HS-27A (cell line): Measurements from ENCODE around the gene FADS2.
A peak's percentile ranks its signal among the peaks of the same experiment; 100 is the strongest.

Source experiments
- DNase-seq: peaks from one replicate; pipeline ENCODE4 v3.0.0-alpha.2; 2012; ENCODE audit warnings: low read depth, missing footprints

Gene FADS2

DNA sequence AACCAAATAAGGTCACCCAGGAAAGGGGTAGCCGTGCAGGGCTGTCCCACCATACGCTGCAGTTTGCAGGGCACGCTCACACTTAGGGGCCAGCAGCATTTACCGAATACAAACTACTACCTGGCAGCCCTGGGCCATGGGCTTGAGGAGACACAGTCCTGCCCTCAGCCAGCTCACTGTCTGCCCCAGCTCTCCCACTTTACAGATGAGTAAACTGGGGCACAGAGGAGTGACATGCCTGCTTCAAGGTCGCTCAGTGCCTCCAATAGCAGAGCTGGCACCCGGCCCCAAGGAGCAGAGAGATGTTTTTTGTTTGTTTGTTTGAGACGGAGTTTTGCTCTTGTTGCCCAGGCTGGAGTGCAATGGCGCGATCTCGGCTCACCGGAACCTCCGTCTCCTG, 60.5 kb downstream of the FADS2 start:
- no peak for DNase-seq

DNA sequence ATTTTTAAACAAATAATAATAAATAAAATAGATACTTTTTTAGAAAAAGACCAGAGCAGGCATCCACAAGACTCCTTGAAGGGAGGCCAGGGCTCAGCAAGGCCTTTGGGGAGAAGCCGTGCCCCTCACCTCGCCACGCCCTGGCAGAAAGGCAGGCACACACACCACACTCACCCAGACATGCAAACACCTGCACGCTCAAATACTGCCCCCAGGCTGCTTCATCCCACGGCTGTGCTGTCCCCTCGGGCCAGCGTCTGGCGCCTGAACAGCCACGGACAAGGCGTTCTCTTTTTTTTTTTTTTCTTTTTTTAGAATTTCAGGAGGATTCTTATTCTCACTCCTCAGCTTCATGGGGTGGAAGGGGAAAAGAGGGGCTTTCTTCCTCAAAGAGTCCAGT, 61.7 kb downstream of the FADS2 start:
- no peak for DNase-seq

DNA sequence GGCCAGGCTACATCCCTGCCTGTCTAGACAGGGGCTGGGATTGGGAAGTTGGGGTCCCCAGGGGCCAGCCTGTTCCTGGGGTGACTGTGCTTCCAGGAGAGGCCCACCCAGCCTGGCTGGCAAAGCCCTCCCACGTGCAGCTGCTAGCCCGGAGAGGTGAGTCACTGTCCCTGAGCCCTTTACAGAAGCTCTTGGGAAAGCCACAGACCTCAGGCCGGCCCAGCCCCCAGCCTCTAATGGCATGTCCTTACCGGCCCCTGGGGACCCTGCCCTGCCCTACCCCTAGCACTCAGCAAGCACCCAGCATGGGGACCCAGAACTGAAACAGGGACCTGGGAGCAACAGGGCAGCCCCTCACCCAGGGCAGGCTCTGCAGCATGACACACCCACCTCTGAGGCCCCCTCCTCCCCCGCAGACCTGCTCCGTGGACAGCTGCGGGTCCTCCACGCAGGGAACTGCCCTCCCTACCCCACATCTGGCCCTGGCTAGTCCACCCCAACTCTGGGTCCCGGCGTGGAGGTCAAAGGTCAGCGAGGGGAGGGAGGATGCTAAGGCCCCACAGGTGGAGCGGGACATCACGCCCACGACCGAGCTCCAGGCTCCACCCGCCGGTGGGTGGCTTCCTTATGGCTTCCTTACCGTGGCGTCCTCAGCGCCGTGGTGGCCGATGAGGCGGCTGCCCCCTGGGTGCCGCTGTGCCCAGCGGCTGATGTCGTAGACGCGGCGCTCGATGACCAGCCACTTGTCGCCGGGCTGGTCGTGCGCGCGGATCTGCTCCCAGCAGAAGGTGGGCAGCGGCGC, 62.6 kb downstream of the FADS2 start:
- peak; percentile 62 for DNase-seq

DNA sequence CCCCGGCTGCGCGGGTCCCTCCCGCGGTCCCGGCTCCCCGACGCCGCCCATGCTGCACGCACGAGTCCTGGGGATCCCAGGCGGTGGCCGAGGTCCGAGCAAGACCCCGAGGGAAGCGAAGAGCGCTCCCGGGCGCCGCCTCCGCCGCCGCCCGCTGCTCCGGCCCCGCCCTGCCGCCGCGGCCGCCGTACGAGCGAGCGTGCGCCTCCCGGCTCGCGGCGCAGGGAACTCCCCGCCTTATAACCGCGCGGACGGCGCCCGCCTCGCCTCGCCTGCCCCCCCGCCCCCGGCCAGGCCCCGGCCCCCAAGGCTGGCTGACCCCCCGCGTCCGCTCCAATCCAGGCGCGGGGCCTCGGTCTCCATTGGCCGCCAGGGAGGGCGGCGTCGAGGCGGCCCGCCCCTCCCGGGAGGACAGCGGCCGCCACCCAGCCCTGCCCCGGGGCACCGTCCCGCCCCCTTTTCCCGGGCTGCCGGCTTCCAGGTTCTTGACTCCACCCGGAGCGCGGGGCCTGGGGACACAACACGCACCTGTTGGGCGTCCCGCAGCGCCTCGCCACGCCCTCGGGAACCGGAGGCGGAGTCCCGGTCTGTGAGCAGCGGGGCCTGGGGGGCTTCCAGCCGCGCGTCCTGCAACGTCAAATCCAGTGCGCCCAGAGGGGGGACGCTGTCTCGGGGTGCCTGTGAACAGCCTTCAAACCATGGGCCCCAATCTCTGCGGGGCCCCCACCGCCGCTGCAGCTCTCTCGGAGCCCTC, 63.4 kb downstream of the FADS2 start, which contains the start of gene FADS3:
FADS3 (minus strand) TSS at position 215 of the 754 bp plus-strand sequence; CDS start at position 51, 164 bp downstream.
- peak; percentile 12 for DNase-seq

DNA sequence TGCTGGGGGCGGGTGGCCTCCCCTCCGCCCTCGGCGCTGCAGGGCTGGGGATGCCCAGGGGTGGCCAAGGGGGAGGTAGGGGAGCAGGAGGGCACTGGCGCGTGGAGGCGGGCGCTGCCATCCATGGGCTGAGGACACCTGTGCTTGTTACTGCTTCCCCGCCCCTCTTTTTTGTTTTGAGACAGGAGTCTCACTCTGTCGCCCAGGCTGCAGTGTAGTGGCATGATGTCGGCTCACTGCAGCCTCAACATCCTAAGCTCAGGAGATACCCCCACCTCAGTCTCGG, 63.9 kb downstream of the FADS2 start:
- no peak for DNase-seq

DNA sequence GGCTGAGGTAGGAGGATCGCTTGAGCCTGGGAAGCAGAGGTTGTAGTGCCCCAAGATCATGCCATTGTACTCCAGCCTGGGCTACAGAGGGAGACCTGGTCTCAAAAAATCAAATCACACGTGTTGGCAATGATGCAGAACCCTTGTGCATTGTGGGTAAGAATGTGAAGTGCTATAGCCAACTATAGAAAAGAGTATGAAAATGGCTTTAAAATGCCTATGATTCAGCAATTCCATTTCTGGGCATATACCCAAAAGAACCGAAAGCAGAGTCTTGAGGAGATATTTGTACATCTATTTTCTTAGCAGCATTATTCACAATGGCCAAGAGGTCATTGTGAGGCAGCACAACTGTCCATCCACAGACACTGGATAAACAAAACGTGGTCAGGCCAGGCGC, 65.9 kb downstream of the FADS2 start:
- DNase-seq: no peak

DNA sequence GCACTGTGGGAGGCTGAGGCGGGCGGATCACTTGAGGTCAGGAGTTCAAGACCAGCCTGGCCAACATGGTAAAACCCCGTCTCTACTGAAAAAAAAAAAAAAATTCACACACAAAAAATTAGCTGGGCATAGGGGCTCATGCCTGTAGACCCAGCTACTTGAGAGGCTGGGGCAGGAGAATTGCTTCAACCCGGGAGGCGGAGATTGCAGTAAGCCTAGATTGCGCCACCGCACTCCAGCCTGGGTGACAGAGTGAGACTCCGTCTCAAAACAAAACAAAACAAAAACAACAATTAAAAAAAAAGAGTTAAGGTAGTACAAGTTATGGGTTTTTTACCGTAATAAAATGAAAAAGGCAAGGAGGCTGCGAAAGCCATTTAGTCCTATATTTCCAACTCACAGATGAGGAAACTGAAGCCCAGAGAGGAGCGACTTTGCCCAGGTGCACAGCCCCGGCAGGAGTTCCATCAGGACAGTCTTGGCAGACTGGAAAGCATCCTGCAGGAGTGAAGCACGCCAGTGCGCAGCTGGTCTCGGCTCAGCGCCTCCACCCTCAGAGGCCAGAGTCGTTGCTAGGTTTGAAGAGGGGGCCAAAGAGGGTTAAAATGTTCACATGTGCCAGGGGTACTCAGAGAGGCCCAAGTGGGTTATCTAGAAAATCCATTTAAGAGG, 67.1 kb downstream of the FADS2 start:
- DNase-seq: no peak

DNA sequence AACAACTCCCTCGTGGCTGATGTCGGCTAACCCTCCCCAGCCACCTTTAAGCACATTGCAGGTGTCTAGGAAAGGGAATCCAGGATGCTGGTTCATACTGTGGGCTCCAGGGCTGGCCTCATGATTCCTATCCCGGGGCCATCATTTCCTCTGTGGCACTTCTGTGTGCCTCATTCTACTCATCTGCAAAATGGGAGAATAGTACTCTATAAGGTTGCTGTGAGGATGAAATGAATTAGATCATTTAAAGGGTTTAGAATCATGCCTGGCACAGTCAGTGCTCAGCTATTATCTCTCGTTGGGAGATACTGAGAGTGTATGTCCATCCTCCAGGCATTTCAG, 67.6 kb downstream of the FADS2 start:
- DNase-seq: no peak

DNA sequence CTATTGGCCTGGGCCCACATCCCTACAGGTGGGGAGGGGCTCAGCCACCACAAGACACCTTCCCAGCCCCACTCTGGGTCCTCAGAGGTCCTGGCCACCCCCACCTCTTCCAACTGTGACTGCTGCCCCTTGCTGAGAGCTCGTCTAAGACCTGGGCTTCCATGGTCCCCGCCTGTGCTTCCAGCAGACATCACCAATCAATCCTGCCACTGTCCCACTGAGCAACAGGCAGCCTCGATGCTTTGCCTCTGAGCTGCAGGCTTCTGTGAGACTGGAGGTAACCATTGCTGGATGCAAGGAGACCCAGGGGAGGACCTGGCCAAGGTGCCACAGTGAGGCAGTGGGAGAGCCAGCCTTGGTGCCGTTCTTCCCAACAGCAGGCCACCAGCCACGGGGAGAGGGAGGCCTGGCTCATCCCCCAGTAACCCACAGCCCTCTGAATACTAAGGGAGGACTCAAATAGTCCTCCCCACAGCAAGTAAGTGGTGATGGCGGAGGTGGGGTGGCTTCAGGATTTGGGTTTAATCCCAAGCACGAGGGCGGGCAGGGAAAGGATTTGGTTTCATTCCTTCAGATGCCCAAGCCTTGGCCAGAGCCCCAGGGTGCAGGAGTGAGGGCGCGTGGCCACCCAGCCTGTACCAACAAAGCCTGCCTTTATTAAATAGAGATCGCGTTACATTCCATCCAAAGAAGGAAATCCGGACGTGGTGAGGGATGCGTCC, 68.7 kb downstream of the FADS2 start:
- DNase-seq: no peak

DNA sequence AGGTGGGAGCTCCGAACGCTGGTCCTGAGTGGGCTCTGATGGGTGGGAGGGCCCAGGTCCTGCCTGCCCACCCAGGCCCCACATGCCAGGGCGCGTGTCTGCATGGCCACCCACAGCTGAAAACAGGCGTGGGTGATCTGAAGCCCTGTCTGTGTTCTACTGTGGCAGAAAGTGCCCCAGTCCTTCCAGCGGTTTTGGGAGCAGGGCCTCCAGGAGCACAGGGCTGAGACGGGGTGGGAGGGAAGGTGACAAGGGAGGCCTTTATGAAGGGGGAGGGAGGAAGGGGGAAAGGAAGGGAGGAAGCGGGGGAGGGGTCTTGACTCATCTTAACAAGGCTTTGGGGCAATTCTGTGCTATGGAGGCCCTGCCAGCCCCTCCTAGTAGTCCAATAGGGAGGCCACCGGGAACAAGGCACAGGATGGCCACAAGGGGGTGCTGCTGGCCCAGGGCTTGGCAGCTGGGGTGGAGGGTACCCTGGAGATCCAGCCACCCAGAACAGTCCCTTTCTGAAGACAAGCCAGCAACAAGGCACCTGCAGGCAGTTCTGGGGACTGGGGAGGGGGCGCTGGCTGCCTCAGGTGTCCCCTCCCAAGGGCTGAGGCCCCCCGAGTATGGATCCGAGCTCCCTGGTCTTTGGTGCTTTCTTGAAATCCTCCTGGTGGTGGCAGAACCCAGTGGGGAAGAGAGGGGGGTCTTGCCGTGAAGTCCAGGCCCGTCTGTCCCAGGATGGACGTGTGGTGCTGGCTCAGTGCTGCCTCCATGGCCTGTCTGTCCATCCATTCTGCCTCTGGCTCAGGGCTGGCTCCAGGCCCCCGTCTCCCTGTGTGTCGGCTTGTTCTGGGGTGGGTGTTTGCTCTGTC, 69.5 kb downstream of the FADS2 start:
- DNase-seq: no peak

DNA sequence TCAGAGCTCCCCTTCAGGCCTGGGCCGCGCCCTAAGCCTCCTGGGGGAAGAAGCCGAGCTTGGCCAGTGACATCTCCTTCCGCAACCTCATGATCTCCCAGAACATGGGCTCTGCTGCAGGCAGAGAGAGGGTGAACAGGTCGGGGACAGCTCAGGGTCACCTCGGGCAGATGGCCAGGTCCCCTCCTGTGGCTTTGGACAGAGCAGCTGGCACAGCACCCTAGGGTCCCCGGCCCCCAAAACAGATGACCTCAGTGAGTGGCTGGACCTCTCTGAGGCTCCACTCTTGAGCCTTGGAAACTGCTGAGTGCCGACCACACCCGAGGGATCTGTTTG, 70.1 kb downstream of the FADS2 start:
- no peak for DNase-seq

DNA sequence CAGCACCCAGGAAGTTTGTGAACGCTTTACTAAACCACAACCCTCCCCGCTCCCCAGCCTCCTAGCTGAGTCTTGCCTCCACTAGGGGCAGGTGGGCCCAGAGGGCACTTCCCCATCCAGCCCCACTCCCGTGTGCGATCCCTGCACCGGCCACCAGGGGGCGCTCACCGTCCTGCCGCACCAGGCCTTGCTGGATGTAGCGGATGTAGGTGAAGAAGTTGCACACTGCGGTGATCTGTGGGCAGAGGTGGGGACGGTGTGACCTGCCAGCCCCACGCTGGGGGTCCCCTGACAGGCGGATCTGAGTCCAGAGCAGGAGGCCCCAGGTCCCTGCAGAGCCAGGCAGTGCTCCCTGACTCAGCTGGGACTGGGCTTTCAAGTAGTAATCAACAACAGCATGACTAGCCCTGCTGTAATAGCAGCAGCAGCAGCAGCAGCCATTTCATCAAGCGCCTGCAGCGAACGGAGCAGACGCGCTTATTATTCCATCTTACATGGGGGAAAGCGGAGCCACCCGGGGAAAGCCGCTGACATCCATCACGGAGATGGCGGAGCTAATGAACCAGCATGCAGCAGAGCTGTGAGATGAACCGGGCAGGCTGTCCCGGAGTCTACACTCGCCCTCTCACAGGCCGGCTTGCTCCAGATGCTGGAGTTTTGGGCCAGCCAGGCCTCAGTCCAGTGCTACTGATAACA, 71.2 kb downstream of the FADS2 start:
- peak; percentile 15 for DNase-seq

DNA sequence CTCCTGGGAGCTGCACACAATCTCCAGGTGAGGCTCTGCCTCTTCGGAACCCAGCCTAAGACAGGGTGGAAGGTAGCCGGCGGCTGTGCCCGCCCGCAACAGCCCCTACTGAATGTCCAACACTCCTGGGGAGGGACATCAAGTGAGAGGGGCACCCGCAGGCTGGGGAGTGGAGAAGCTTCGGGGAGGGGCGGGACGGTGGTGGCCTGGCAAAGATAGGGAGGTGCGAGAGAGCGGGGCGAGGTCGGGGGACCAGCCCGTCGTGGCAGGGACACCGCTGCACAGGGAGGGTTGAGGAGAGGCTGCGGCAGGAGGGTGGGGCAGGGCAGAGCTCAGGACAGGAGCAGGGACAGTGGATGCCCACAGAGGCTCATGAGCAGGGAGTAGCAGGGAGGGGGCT, 72.2 kb downstream of the FADS2 start:
- DNase-seq: no peak

DNA sequence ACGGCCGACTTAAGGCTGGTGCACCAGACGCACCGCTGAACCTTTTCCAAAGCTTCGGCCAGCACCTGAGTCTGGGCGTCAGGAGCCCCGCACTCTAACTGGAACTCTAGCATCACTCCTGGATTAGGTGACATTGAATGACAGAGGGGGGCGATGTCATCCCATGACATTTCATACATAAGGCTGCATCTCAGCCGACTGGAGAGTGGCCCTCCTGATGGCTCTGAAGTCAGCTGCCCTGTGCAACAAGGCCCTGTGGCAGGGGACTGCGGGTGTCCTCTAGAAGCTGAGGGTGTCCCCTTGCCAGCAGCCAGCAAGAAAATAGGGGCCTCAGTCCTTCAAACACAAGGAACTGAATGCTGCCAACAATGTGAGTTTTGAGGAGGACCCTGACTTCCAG, 73.3 kb downstream of the FADS2 start:
- DNase-seq: no peak

DNA sequence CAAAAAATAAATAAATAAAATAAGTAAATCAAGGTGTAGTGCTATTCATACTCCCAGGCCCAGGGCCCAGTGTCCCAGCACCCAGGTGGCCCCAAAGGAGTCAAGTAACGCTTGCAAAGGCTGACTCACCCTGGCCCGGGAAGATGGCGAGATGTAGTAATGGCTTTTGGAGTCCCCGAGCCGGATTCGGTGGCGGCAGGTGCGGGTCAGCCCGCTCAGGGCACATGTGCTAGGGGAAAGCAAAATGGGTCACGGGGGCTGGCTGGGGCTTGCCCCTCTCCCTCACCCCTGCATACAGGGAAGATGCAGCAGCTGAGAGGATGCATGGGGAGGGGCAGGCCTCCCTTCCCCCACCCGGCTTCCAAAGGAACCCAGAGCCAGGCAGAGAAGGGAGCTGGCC, 74.2 kb downstream of the FADS2 start:
- no peak for DNase-seq

DNA sequence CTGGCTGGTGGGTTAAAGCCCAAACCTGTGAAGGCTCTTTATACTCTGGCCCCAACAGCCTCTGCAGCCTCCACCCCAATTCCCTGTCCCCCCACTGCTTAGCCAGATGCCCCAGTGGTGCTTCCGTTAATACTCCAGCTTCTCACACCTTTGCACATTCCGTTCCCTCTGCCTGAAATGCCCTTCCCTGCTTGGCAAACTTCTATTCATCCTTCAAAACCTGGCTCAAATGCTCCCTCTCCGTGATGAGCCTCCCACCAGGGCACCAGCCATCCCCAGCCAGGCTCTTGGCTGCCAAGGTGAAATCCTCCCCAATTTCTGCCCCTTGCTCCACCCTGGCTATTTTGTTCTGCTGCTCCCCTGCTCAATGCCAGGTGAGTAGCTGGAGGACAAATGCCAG, 75.7 kb downstream of the FADS2 start:
- DNase-seq: no peak

DNA sequence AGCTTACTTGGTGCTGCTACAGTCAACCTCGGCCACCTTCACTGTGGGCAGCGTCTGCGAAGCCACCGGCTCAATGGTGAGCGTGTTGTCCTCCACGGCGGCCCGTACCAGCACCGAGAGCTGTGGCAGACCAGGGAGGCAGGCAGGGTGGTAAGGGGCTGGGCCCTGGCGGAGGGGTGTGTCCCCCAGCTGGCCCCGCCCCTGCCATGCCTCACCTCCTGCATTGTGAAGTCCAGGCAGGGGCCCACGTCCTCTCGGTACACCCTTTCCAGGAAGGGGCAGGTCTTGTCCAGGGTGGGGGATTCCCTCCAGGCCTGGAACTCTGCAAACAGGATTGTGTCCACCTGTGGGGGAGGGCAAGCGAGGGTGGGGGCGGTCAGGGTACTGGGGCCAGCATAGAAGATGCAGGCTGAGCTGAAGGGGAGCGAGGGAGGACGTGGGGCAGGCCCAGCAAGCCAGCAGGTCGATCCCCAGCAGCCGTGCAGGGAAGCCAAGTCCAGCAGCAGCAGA, 76.5 kb downstream of the FADS2 start:
- DNase-seq: no peak

DNA sequence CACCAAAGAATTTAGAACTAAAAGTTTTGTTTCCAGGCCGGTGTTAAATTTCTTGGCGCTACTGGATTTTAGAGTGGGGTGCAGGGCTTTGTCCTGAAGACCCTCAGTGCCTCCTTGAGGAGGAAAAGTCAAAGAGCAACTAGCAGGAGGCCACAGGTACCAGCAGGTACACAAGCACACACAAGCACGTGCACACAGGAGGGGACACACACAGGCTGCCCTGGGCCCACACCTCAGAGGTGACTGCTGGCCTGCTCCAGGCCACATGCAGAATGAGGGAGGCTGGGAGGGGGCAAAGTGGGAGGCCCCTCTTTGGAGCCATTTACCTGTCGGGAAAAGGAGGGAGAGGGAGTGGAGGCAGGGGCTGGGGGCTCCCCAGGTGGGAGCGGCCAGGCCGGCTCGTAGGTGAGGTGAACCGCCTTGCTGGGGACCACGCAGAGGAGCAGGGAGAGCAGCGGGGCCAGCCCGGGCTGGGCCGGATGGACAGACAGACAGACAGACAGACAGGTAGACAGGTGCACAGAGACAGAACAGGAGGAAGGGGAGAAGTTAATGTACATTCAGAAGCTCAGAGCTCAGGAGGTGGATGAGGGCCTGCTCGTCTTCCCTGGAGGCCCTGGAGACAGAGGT, 77.1 kb downstream of the FADS2 start:
- DNase-seq: no peak

DNA sequence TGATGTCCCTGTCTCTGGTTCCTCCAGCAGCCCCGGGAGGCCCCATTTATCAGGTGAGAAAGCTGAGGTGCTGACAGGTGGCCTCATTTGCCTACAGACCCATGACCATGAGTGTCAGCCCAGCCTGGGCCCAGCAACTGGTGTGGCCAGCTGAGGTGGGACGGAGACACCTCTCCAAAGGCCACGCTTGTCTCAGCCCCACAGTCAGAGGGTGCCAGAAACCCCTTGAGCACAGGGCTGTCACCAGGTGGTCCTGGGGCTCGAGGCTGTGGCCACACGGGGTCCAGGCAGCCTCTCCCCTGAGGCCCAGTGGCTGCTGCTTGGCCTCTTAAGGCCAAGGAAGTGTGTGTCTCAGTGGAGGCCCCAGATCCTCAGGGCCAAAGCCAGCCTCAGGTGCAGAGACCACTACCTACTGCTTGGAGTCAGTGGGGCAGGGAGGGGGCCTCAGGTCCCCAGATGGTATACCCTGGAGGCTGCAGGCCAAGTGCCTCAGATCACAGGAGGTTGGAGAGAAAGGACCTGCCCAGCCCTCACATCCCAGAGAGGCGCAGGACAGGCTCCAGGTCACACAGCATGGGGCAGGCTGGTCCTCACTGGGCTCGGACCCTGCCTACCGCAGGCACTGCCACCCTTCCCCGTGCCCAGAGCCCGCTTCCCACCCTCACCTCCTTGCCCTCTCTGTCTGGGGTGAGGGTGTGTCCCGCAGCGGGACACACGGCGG, 77.9 kb downstream of the FADS2 start:
- no peak for DNase-seq

DNA sequence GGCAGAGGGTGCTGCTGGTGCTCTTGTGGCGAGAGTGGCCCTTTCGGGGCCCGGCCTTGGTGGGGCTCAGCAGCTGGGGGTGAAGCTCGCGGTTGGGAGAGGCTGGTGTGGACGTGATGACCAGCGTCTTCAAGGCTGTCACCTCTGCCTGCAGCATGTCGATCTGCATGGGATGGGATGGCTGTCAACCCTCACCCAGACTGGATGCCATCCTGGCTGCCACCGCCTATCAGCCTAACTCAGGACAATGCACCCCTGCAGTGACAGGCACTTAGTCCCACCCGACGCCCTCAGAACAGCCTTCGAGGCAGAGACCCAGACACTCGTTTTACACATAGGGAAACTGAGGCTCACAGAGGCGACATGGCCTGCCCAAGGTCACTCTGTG, 78.4 kb downstream of the FADS2 start:
- DNase-seq: no peak
